Spleen (tissue), 11 donors: ENCODE results near the gene AMT. TPM values are rescaled to one million over a fixed set of nuclear protein-coding genes. Genes with fewer than 3 reads are reported as not detected.
A peak's percentile ranks its signal among the peaks of the same experiment; 100 is the strongest.

Experiments used
- DNase-seq: peaks from one replicate; pipeline ENCODE4 v3.0.0-alpha.2; 2020
- H3K27ac ChIP-seq, 8 donors: fragments of 200-600 bp; sonication (generic) in 7 of 8; 1 replicate in 4 of 8; 2 replicates in 4 of 8; pipeline versions ENCODE4 v1.5.0 to v1.8.0; 2016 to 2021; ENCODE audit warnings: inconsistent platforms in 4 of 8, mild to moderate bottlenecking in 4 of 8, moderate library complexity in 1 of 8
- H3K27me3 ChIP-seq, 7 donors: fragments of 200-600 bp; sonication (generic) in 6 of 7; replicated peaks in 1 of 7; 1 replicate in 4 of 7; 2 replicates in 3 of 7; pipeline versions ENCODE4 v1.5.0 to v1.8.0; 2016 to 2021; ENCODE audit warnings: inconsistent platforms in 3 of 7, mild to moderate bottlenecking in 1 of 7
- H3K36me3 ChIP-seq, 6 donors: fragments of 200-600 bp; sonication (generic) in 5 of 6; 1 replicate in 4 of 6; 2 replicates in 2 of 6; pipeline versions ENCODE4 v1.5.0 to v1.8.0; 2016 to 2021; ENCODE audit warnings: inconsistent platforms in 2 of 6
- H3K4me1 ChIP-seq, 6 donors: fragments of 200-600 bp; sonication (generic) in 5 of 6; 1 replicate in 3 of 6; 2 replicates in 3 of 6; pipeline versions ENCODE4 v1.5.0 to v1.8.0; 2016 to 2021; ENCODE audit warnings: inconsistent platforms in 3 of 6
- H3K4me3 ChIP-seq, 8 donors: fragments of 200-600 bp; sonication (generic) in 7 of 8; 1 replicate in 4 of 8; 2 replicates in 4 of 8; pipeline versions ENCODE4 v1.5.0 to v1.8.0; 2016 to 2021; ENCODE audit warnings: inconsistent platforms in 4 of 8, mild to moderate bottlenecking in 4 of 8, moderate library complexity in 2 of 8
- H3K9me3 ChIP-seq, 8 donors: fragments of 200-600 bp; sonication (generic) in 7 of 8; 1 replicate in 4 of 8; 2 replicates in 4 of 8; pipeline versions ENCODE4 v1.5.0 to v1.8.0; 2016 to 2021; ENCODE audit warnings: inconsistent platforms in 4 of 8
- CTCF ChIP-seq, 11 experiments: fragments of 200-600 bp in 7 of 11; fragments of 450-650 bp in 4 of 11; sonication (generic) in 4 of 11; IDR thresholded peaks in 8 of 11; conservative IDR thresholded peaks in 3 of 11; 1 replicate in 7 of 11; 2 replicates in 4 of 11; pipeline versions ENCODE4 v1.4.0 to v1.8.0; 2016 to 2021; ENCODE audit warnings: antibody characterized with exemption in 11 of 11, inconsistent platforms in 4 of 11, mild to moderate bottlenecking in 1 of 11
- POLR2A ChIP-seq, 3 donors: fragments of 450-650 bp; IDR thresholded peaks; one replicate each; pipeline ENCODE4 v1.5.1; 2017; ENCODE audit warnings: antibody characterized with exemption in 3 of 3, mild to moderate bottlenecking in 1 of 3
- POLR2AphosphoS5 ChIP-seq, 3 donors: sonication (generic); formaldehyde crosslinking; IDR thresholded peaks; one replicate each; pipeline ENCODE4 v1.5.1; 2017; ENCODE audit warnings: antibody characterized with exemption in 3 of 3
- WGBS, 5 donors: extraction: QIAGEN DNeasy Blood & Tissue Kit in 3 of 5; methylation state at CpG; one replicate each; pipeline versions ENCODE4 v1.1.5 to v1.1.7; 2013 to 2018; 5-methylcytosine and 5-hydroxymethylcytosine counted together
- intact Hi-C: fragments of 100-400 bp; cut with DNase I; formaldehyde crosslinking; loops from one replicate; pipeline ENCODE4 v1.15.0; 2023; ENCODE audit warnings: low total_unique reads
- polyA plus RNA-seq, 3 donors: library from polyadenylated mRNA; stranded (reverse); fragments of 200-250 nt; gene quantifications; one replicate each; pipeline ENCODE4 v1.2.1, GENCODE V29; 2013
- total RNA-seq, 7 donors: library from RNA; depleted of rRNA in 3 of 7; stranded (reverse); fragments of >200 nt in 3 of 7; fragmentation: NEBNext Ultra II Directional in 4 of 7; extraction: Animal tissue kit (Norgen Biotek cat#: 25700) in 4 of 7; gene quantifications; one replicate each; pipeline versions ENCODE4 v1.1.0 to v1.2.1, GENCODE V29; 2016 to 2021
- donor health status: healthy with polysubstance abuse.
- donor health status: DM: no; HTN: no; CAD: no; lungs with moderate emphysema.
- donor health status: DM: no; HTN: no; CAD: no.
- donor health status: Bipolar disorder and iron deficiency.
- donor health status: healthy.
- donor health status: DM: no; HTN: no; CAD: no.
- donor health status: DM: yes; HTN: yes; CAD: no.

The AMT gene
- total and polyA plus RNA-seq, 10 donors: 4.2 to 35.0 (median 10.6) TPM

GRCh38 chr3:49414753-49415152, 7.5 kb downstream of the AMT start:
- peak overlapping the region; percentile 61 to 100 (median 86) for H3K27ac ChIP-seq
- no peaks in the 10 kb centered on the region for H3K27me3 ChIP-seq
- DNase-seq: peak; percentile 68
- TF ChIP-seq POLR2AphosphoS5 (IDR thresholded peaks at IDR 0.05) (no peak), POLR2A (IDR thresholded peaks at IDR 0.05) (no peak), CTCF (IDR thresholded peaks at IDR 0.05 in 8 of 11, conservative IDR thresholded peaks at IDR 0.05 in 3 of 11) (no peak)
- intact Hi-C loops: loop anchor here (5.0 kb wide), 1 partner anchor 72 kb away; the partner anchor contains the start of gene USP4
- H3K36me3 ChIP-seq: peaks cover 0 to 53% (median 9%) of the 10 kb centered on the region in 6 donors
- no peaks in the 10 kb centered on the region for H3K9me3 ChIP-seq
- 79 to 95% (median 92%) methylated on average over 2 of the region's 2 CpGs for WGBS, 5 donors
- H3K4me3 ChIP-seq: peak overlapping the region in 1 of 8 donors; percentile 50
- peaks cover 48 to 84% (median 66%) of the 10 kb centered on the region in 6 donors for H3K4me1 ChIP-seq

GRCh38 chr3:49413338-49413734, 8.9 kb downstream of the AMT start:
- H3K4me1 ChIP-seq: peaks cover 60 to 87% (median 80%) of the 10 kb centered on the region in 6 donors

GRCh38 chr3:49412632-49413337, 9.5 kb downstream of the AMT start:
- H3K27ac ChIP-seq: peak overlapping the region; percentile 93 to 100 (median 98)
- H3K36me3 ChIP-seq: peaks cover 0 to 41% (median 9%) of the 10 kb centered on the region in 6 donors
- H3K4me3 ChIP-seq: peak overlapping the region; percentile 61 to 92 (median 78)
- peak; percentile 69 for DNase-seq
- no peaks in the 10 kb centered on the region for H3K9me3 ChIP-seq
- no peak for TF ChIP-seq POLR2AphosphoS5 (IDR thresholded peaks at IDR 0.05)
- TF ChIP-seq POLR2A (IDR thresholded peaks at IDR 0.05): no peak
- no peak for TF ChIP-seq CTCF (IDR thresholded peaks at IDR 0.05 in 8 of 11, conservative IDR thresholded peaks at IDR 0.05 in 3 of 11)
- H3K27me3 ChIP-seq: no peaks in the 10 kb centered on the region
- WGBS, 5 donors: 28 to 59% (median 31%) methylated on average over 10 to 16 of the region's 16 CpGs
- intact Hi-C loops: loop anchor here (5.0 kb wide), 1 partner anchor 70 kb away; the partner anchor contains the start of gene USP4
- H3K4me1 ChIP-seq: peaks cover 65 to 87% (median 82%) of the 10 kb centered on the region in 6 donors

More at GRCh38 chr3:49413338-49413734, 8.9 kb downstream of the AMT start:
- H3K36me3 ChIP-seq: peaks cover 0 to 46% (median 9%) of the 10 kb centered on the region in 6 donors
- intact Hi-C loops: loop anchor here (5.0 kb wide), 1 partner anchor 71 kb away; the partner anchor contains the start of gene USP4
- no peaks in the 10 kb centered on the region for H3K27me3 ChIP-seq
- DNase-seq: peak; percentile 70
- 75 to 93% (median 91%) methylated on average over 6 of the region's 6 CpGs for WGBS, 5 donors
- TF ChIP-seq POLR2A (IDR thresholded peaks at IDR 0.05): no peak
- H3K27ac ChIP-seq: peak overlapping the region in 7 of 8 donors; percentile 30 to 100 (median 99)
- H3K9me3 ChIP-seq: no peaks in the 10 kb centered on the region
- H3K4me3 ChIP-seq: peak overlapping the region in 6 of 8 donors; percentile 73 to 92 (median 82)

- Histone ChIP-seq H3K9me3 (no peaks in the 10 kb centered on the region), H3K27ac (peak within 1 kb of the TSS; percentile 93 to 100 (median 98)), H3K27me3 (no peaks in the 10 kb centered on the region), H3K36me3 (peaks cover 0 to 35% (median 9%) of the 10 kb centered on the region in 6 donors), H3K4me1 (peaks cover 63 to 87% (median 82%) of the 10 kb centered on the region in 6 donors), H3K4me3 (peak within 1 kb of the TSS; percentile 61 to 92 (median 78))
- DNase-seq: peak; percentile 100
- intact Hi-C loops: loop anchor here (5.0 kb wide), 1 partner anchor 70 kb away; the partner anchor contains the start of gene USP4
- TF ChIP-seq CTCF (IDR thresholded peaks at IDR 0.05 in 8 of 11, conservative IDR thresholded peaks at IDR 0.05 in 3 of 11) (peak in 2 of 11 experiments; percentile 9 to 35), POLR2AphosphoS5 (IDR thresholded peaks at IDR 0.05) (peak; percentile 99 to 100 (median 99)), POLR2A (IDR thresholded peaks at IDR 0.05) (peak; percentile 76 to 91 (median 89))
- 0 to 2% (median 1%) methylated on average over 20 to 62 of the region's 62 CpGs for WGBS, 5 donors
Measured at GRCh38 chr3:49411968-49412631, 10.2 kb downstream of the AMT start, which contains the start of the genes RHOA and TCTA. RHOA (minus strand) TSS chr3:49411976; CDS start chr3:49375589, 36,387 bp downstream. TCTA (plus strand) TSS chr3:49412423; CDS start chr3:49412427, 4 bp downstream.
